HepG2 (cell line): ENCODE data around the gene TFF1. TPM values are rescaled to one million over a fixed set of nuclear protein-coding genes. Genes with fewer than 3 reads are reported as not detected.

Source experiments
- EEA1 ChIP-seq: sonication (generic); formaldehyde crosslinking; IDR thresholded peaks from 2 replicates; pipeline ENCODE4 v1.5.1; 2020; ENCODE audit warnings: mild to moderate bottlenecking, missing genetic modification reagents, borderline replicate concordance
- FOSL1 ChIP-seq: sonication (generic); formaldehyde crosslinking; IDR thresholded peaks from 2 replicates; pipeline ENCODE4 v1.9.0; 2021; ENCODE audit warnings: missing genetic modification reagents, borderline replicate concordance
- FUBP1 ChIP-seq: sonication (generic); formaldehyde crosslinking; IDR thresholded peaks from 2 replicates; pipeline ENCODE4 v1.5.1; 2020; ENCODE audit warnings: missing genetic modification reagents, mild to moderate bottlenecking, borderline replicate concordance
- GABPA ChIP-seq, 2 experiments: IDR thresholded peaks; 2 replicates each; pipeline ENCODE4 v1.6.1; 2011 to 2016; ENCODE audit warnings: low read depth in 2 of 2, low read length in 1 of 2, missing biosample characterization in 1 of 2, missing genetic modification characterization in 1 of 2
- GLI4 ChIP-seq: sonication (generic); formaldehyde crosslinking; IDR thresholded peaks from 2 replicates; pipeline ENCODE4 v1.5.1; 2020; ENCODE audit warnings: missing genetic modification reagents, mild to moderate bottlenecking, moderate library complexity, borderline replicate concordance
- HNRNPH1 ChIP-seq: fragments of 200-400 bp; formaldehyde crosslinking; optimal IDR thresholded peaks from 2 replicates; pipeline ENCODE3; 2017; ENCODE audit warnings: mild to moderate bottlenecking, low read depth, low read length
- IKZF4 ChIP-seq: sonication (generic); formaldehyde crosslinking; IDR thresholded peaks from 2 replicates; pipeline ENCODE4 v1.5.1; 2020; ENCODE audit warnings: borderline replicate concordance, mild to moderate bottlenecking, low read depth, missing genetic modification reagents; ENCODE audit errors: not compliant biosample characterization
- KDM2A ChIP-seq: sonication (generic); formaldehyde crosslinking; IDR thresholded peaks from 2 replicates; pipeline ENCODE4 v1.4.0; 2020; ENCODE audit warnings: low read depth, missing genetic modification reagents, borderline replicate concordance
- SNAI1 ChIP-seq: sonication (generic); formaldehyde crosslinking; IDR thresholded peaks from 2 replicates; pipeline ENCODE4 v1.5.0; 2020; ENCODE audit warnings: mild to moderate bottlenecking, missing genetic modification reagents, borderline replicate concordance
- TGIF2 ChIP-seq: IDR thresholded peaks from 2 replicates; pipeline ENCODE4 v1.6.1; 2016; ENCODE audit warnings: control low read depth, missing compliant biosample characterization
- U2AF2 ChIP-seq: fragments of 200-400 bp; formaldehyde crosslinking; IDR thresholded peaks from 2 replicates; pipeline ENCODE4 v1.6.1; 2017; ENCODE audit warnings: low read depth, mild to moderate bottlenecking, low read length
- ZBTB43 ChIP-seq: sonication (generic); formaldehyde crosslinking; conservative IDR thresholded peaks from 2 replicates; pipeline ENCODE4 v1.4.0; 2020; ENCODE audit warnings: missing genetic modification reagents
- ZNF282 ChIP-seq: fragments of 450-650 bp; IDR thresholded peaks from 2 replicates; pipeline ENCODE4 v1.6.1; 2018; ENCODE audit not compliant: partially characterized antibody
- ZNF317 ChIP-seq: sonication (generic); formaldehyde crosslinking; IDR thresholded peaks from 2 replicates; pipeline ENCODE4 v1.5.0; 2020; ENCODE audit warnings: mild to moderate bottlenecking, missing genetic modification reagents
- ZNF329 ChIP-seq: sonication (generic); formaldehyde crosslinking; IDR thresholded peaks from 2 replicates; pipeline ENCODE4 v1.9.0; 2021; ENCODE audit warnings: low read depth, mild to moderate bottlenecking, missing genetic modification reagents
- ZNF609 ChIP-seq: sonication (generic); formaldehyde crosslinking; IDR thresholded peaks from 2 replicates; pipeline ENCODE4 v1.4.0; 2020; ENCODE audit warnings: mild to moderate bottlenecking, missing genetic modification reagents, borderline replicate concordance
- ZNF710 ChIP-seq: sonication (generic); formaldehyde crosslinking; IDR thresholded peaks from 2 replicates; pipeline ENCODE4 v1.5.0; 2020; ENCODE audit warnings: mild to moderate bottlenecking, missing genetic modification reagents, borderline replicate concordance
- polyA plus RNA-seq, 8 experiments: library from polyadenylated mRNA; depleted of rRNA in 3 of 8; stranded (reverse) in 7 of 8; unstranded in 1 of 8; fragments of >200 nt; fragmentation: Illumina TruSeq in 4 of 8; extraction: Trizol in 4 of 8; gene quantifications; 2 replicates each; pipeline versions ENCODE4 v1.2.1 to v1.2.3, GENCODE V29; 2011 to 2016; ENCODE audit warnings: low read depth in 4 of 8, missing spikeins in 1 of 8, mixed read lengths in 1 of 8; ENCODE audit not compliant: insufficient read depth in 1 of 8
- total RNA-seq, 5 experiments: library from RNA; depleted of rRNA; stranded (reverse); fragments of >200 nt; fragmentation: Illumina TruSeq; extraction: Trizol; gene quantifications; 2 replicates each; pipeline ENCODE4 v1.2.3, GENCODE V29; 2016; ENCODE audit warnings: low read depth in 1 of 5

Gene TFF1
- total and polyA plus RNA-seq, 2 of the 13 experiments (the other 11 are each of a cell fraction or from before 2014, with no cell fraction given): 0.24 to 19.4 TPM

- TF ChIP-seq ZNF710 (CRISPR knock-in tag): no peak
- TF ChIP-seq ZNF317 (CRISPR knock-in tag): 0 out of 2 replicates have a peak, but pooled peaks have one; percentile 40
- TF ChIP-seq SNAI1 (CRISPR knock-in tag): no peak
- peak; percentile 70; the same call in 1 of the 2 replicates for TF ChIP-seq TGIF2
- peak; percentile 66 for TF ChIP-seq KDM2A
- no peak for TF ChIP-seq HNRNPH1
- no peak for TF ChIP-seq EEA1 (CRISPR knock-in tag)
- TF ChIP-seq IKZF4: no peak
- 0 out of 2 replicates have a peak, but pooled peaks have one; percentile 3 for TF ChIP-seq FOSL1 (CRISPR knock-in tag)
- TF ChIP-seq GLI4 (CRISPR knock-in tag): no peak
- TF ChIP-seq GABPA (IDR thresholded peaks at IDR 0.05; ENCODE audit: low read depth, low read length): no peak
- peak; percentile 39; the same call in 1 of the 2 replicates for TF ChIP-seq GABPA (CRISPR knock-in tag; IDR thresholded peaks at IDR 0.05; ENCODE audit: low read depth)
- TF ChIP-seq U2AF2: no peak
- no peak for TF ChIP-seq ZNF282
- TF ChIP-seq ZNF329 (CRISPR knock-in tag): no peak
- TF ChIP-seq FUBP1 (CRISPR knock-in tag): no peak; the same call in 1 of the 2 replicates
- peak; percentile 71; the same call in 1 of the 2 replicates for TF ChIP-seq ZBTB43
- peak; percentile 81 for TF ChIP-seq ZNF609 (CRISPR knock-in tag)
These were observed 19.8 kb upstream of the TFF1 start (continued) for GRCh38 chr21:42386034-42386591.
